NCI-H82 treated with DMSO at 0.1 percent for 48 hours (cell line): Measurements from ENCODE around the gene NEFH.
A peak's percentile ranks its signal among the peaks of the same experiment; 100 is the strongest.
"Not testable (repeated sequence)": the region's sequence is repeated elsewhere in the genome, so short reads cannot be mapped to it uniquely, and the experiment has no call there.

Experiments
- DNase-seq: peaks from one replicate; lab custom pipeline; 2025; ENCODE audit not compliant: unreplicated experiment; lab: John Stamatoyannopoulos, UW

NEFH gene

GRCh38 chr22:29489127-29489780 lies 9.2 kb downstream of the NEFH start:
- DNase-seq = not testable (repeated sequence)

GRCh38 chr22:29491012-29491411 lies 11.0 kb downstream of the NEFH start:
- no peak for DNase-seq

DNA sequence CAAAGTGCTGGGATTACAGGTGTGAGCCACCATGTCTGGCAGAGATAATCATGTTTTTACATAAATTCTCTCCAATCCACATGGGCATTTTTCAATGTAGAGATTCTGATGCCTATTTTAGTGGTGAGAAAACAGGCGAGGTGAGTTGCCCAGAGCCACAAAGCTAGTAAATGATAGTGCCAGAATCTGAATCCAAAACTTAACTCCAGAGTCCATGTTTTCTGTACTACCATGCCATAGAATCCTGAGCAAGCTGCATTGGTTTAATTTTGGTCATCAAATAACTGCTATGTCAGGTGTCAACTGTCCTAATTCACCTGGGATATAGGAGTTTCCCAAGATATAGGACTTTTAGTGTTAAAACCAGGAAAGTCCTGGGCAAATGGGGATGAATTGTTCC lies 13.6 kb downstream of the NEFH start:
- DNase-seq = no peak

GRCh38 chr22:29499852-29500251 lies 19.8 kb downstream of the NEFH start:
- no peak for DNase-seq

- DNase-seq = peak; percentile 86
Observed at GRCh38 chr22:29503811-29504372, 23.9 kb downstream of the NEFH start.

GRCh38 chr22:29509298-29509697 lies 29.3 kb downstream of the NEFH start:
- no peak for DNase-seq

GRCh38 chr22:29509815-29510214 lies 29.8 kb downstream of the NEFH start:
- DNase-seq = no peak

DNA sequence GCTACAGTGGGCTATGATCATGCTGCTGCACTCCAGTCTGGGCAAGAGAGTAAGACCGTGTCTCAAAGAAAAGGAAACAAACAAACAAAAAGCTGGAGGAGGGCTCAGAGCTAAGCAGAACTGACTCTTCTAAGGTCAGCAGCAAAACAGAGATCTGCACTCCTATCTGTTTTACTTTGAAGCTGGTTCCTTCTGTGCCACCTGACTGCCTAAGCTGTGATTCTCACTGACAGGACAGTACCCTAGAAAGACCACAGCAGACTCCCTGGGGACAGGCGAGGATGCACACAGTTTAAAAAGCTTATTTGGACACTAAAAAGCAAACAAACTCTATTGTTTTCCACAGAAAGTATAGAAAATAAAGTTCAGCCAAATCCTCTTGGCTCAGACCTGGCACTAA lies 30.5 kb downstream of the NEFH start:
- no peak for DNase-seq

DNA sequence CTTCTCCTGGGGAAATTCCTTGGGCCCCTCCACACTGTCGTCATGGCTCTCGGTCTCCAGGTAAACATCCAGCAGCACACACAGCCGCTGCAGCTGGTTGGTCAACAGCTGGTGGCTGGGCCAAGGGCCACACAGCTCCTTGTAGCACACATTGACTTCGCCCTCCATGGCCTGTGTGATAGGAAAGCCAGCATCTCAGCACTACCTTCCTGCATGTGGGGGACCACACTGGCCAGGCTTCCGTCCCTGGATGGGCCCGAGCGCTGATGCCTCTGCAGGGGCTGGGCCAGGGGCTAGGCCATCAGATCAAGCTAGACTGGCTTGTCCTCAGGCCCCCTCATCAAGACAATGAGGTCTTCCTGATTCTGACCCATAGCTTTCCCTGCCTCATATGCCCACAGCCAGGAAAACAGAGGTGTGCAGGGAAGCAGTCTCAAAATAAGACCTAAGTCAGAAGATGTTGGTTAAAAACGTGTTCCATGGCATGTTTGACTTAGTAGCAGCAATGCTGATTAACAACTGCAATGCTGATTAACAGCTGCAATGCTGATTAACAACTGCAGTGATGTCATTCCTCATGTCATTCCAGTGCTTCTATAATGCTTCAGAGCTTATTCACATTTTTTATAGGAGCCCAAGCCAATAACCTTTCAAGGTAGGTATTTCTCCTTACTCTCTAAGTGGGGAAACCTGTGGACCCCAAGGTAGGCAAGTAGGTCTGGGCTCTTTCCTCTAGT lies 31.3 kb downstream of the NEFH start:
- no peak for DNase-seq

DNA sequence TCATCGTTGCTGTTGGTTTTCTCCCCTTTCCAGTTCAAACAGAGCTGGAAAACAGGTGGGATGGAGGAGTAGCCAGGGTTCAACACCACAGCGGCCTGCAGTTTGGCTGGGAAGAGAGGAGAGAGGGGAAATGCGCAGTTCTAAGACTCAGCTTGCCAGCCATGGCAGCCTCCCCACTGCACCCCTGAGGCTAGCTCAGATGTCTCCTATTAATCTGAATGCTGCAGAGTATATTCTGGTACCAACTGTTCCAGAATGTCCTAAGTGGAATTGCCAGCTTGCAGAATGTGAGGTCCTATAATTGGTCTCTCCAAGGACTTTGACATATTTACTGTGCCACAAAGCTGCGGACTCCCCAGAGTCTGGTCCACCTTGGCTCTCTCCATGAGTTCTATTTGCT lies 32.0 kb downstream of the NEFH start:
- DNase-seq = no peak

GRCh38 chr22:29517215-29517908 lies 37.3 kb downstream of the NEFH start:
- no peak for DNase-seq

DNA sequence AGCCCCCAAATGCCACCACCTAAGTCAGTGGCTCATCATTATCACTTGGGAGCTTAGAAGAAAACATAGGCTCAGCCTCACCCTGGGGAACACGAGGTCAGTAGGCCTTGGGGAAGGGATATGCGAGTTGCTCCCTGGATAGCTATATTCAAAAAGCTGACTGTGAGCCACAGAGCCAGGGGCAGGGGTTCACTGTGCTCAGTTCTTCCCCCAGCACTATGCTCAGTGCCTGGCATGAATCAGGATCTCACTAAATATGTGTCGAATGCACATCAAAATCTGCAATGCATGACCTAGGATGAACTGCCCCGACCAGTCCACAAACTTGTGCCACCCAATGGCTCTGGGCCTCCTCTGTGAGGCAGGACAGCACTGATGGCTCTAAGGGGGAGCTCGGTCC lies 38.4 kb downstream of the NEFH start:
- no peak for DNase-seq

GRCh38 chr22:29519996-29520395 lies 40.0 kb downstream of the NEFH start:
- DNase-seq = no peak

GRCh38 chr22:29520851-29521250 lies 40.8 kb downstream of the NEFH start:
- no peak for DNase-seq

DNA sequence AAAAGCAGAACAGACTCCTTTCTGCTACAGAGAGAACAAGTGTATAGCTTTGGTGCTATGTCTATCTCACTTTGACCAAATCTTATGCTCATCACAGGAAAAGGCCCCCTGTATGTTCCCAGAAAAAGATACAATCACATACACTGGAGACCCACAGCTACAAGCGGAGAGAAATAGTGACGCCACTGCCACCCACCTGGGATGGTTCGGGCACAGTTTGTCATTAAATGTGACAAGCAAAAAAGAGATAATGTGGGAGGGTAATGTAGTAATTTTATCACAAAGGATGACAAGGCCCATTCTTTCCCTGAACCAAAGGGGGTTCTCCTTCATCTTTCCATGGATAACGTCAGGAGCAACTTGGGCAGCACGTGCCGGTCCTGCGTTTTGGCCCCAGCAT lies 41.5 kb downstream of the NEFH start:
- DNase-seq = no peak

DNA sequence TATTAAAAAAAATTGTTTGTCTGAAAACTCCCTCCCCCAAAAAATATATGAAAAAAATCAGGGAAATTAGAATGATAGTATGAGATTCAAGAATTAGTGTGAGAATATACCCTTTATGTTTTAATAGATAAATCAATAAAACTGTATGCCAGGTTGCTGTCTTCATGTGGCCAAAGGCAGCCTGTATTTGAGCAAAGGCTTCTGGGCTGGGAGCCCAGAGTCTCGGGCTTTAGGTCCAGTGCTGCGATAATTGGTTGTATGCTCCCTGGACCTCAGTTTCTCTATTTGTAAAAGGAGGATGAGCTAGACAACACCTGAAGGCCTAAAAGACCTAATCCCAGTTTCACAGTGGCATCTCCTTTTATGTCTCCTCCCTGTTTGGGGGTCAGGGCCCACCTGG lies 43.7 kb downstream of the NEFH start:
- no peak for DNase-seq

GRCh38 chr22:29524442-29525191 lies 44.6 kb downstream of the NEFH start:
- no peak for DNase-seq

- DNase-seq = no peak
Observed at GRCh38 chr22:29528144-29528543, 48.1 kb downstream of the NEFH start.

DNA sequence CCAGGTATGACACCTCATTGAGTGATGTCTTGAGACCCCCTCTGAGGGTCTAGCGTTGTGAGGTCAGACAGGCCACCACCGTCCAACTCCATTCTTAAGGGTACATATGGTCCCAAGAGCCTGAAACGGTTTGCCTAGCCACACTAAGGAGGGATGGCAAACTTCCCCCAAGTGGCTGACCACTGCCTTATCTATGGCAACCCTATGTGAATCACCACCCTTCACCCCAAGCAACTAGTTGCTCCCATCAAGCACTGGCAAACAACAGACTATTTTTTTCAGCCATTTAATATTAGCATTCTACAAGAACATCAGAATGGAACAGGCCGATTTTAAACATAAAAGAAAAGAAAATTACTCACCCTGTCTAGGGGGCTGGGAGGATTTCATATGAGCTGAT lies 50.7 kb downstream of the NEFH start:
- DNase-seq = no peak

- DNase-seq = no peak
Observed at GRCh38 chr22:29531419-29531818, 51.4 kb downstream of the NEFH start.

GRCh38 chr22:29536411-29536810 lies 56.4 kb downstream of the NEFH start:
- DNase-seq = no peak
